Raji (cell line): ENCODE data around the gene CAMTA1.

ENCODE experiments used
- POLR2A ChIP-seq: IDR thresholded peaks from 2 replicates; pipeline ENCODE4 v1.6.1; 2011; ENCODE audit warnings: low read depth, low read length, control low read depth; ENCODE audit not compliant: insufficient read depth

The CAMTA1 gene

GRCh38 chr1:7265771-7266371, 480.6 kb downstream of the CAMTA1 start:
- no peak for TF ChIP-seq POLR2A

- TF ChIP-seq POLR2A: no peak
Observed at GRCh38 chr1:7266561-7266960, 481.3 kb downstream of the CAMTA1 start.

- no peak for TF ChIP-seq POLR2A
Observed at GRCh38 chr1:7267493-7267892, 482.2 kb downstream of the CAMTA1 start.

DNA sequence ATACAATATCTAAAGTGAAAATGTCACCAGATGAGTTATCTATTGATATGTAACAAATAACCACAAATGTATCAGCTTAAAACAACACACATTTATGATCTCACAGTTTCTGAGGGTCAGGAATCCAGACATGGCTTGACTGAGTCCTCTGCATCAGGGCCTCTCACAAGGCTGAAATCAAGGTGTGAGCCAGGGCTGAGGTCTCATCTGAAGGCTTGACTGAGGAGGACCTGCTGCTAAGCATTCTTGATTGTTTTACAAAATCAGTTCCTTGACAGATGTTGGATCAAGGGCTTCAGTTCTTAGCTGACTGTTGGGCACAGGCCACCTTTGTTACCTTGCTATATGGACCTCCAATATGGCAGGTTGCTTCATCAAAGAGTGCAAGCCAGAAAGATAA, 483.7 kb downstream of the CAMTA1 start:
- TF ChIP-seq POLR2A: no peak

- no peak for TF ChIP-seq POLR2A
Observed at GRCh38 chr1:7269525-7269924, 484.3 kb downstream of the CAMTA1 start.

GRCh38 chr1:7274256-7274655, 489.0 kb downstream of the CAMTA1 start:
- no peak for TF ChIP-seq POLR2A

- TF ChIP-seq POLR2A: no peak
Observed at GRCh38 chr1:7278045-7278444, 492.8 kb downstream of the CAMTA1 start.

DNA sequence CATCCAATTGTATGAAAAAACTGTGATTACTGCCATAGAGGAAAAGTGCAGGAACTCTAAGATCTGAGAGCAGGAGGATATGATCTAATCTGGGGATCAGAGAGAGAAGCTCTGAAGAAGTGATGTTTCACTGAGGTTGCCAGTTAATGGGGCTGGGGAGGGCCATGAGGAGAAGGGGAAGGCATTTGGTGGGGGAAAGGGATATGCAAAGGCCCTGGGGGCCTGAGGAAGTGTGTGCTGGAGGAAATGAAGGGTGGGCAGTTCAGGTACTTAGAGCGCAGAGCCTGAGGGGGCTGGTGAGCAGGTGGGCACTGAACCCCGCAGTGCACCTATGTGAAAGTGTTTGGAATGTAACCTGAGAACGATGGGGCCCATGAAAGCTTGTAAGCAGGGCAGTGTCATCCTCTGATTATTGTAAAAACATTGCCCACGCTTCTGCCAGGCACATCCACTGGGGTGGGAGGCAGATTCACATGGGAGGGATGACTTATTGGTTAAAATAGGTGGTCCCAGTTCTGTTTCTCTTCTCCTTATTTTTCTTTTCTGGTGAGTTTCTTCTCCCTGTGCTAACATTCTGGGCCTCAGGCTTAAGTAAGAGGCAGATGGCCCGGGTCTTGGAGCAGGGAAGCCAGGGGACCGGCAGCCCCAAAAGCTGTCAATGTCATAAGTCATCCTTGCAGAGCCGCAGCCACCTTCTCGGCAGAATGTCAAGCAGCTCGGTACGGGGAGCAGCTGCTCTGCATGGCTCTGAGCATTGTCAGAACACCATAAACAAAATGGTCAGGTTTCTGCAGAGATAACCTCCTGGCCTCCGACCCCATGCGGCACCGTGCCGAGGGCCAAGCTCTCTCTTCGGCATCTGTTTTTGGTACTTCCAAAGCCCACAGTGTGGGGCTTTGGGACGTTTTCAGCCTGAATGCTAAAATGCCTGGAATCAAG, 493.8 kb downstream of the CAMTA1 start:
- no peak for TF ChIP-seq POLR2A

GRCh38 chr1:7279769-7280168, 494.5 kb downstream of the CAMTA1 start:
- TF ChIP-seq POLR2A: no peak

GRCh38 chr1:7280347-7280960, 495.2 kb downstream of the CAMTA1 start:
- no peak for TF ChIP-seq POLR2A

GRCh38 chr1:7281821-7282220, 496.6 kb downstream of the CAMTA1 start:
- no peak for TF ChIP-seq POLR2A

DNA sequence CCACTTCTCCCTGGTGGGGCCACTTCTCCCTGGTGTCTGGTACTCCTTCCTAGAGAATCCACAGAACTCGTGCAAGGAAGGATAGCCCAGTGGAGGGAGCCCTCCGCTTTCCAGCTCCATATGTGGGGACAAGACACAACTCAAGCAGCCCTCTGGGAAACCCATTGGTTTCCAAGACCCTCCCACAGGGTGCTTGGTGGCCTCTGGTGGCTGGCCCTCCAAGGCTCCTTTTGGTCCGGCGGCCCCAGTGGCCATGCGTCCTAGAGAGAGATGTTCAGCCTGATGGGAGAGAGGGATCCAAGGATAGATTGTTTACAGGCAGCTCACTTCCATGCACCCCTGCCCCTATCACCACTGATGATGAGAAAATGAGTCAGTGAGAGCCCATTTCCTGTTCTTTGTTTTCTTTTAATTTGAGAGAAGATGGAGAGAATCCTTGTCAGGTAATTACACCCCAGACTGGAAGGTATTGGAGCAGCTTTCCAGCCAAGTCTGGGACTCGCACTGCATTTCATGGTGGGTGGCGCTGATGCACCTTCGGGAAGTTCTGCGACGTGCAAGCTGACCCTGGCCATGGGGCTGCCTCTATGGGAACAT, 499.7 kb downstream of the CAMTA1 start:
- TF ChIP-seq POLR2A: no peak

DNA sequence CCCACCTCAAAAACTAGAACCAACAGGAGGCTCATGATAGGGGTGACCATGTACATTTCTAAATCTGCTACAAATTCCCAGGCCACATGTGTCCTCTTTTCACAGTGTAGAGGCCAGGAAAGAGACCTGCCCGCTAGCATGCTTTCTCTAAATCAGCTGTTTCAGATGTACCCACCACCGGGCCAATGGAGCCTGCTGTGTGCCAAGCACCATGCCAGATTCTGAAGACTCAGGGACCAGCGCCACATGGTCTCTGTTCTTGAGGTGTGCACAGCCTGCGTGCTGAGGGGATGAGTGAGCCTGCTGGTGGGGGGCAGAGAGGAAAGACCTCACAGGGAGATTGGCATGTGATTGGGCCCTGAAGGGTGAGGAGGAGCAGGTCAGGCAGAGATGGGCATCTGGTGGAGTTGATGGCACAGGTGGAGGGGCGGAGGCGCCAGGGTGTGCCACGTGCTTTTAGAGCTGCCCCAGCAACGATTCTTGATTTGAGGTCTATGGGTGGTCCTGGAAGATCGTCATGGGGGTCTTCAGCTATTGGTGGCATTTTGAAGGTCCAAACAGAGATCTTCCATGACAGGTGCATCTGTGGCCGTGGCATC, 500.7 kb downstream of the CAMTA1 start:
- TF ChIP-seq POLR2A: no peak

- TF ChIP-seq POLR2A: no peak
Observed at GRCh38 chr1:7287013-7287412, 501.8 kb downstream of the CAMTA1 start.

DNA sequence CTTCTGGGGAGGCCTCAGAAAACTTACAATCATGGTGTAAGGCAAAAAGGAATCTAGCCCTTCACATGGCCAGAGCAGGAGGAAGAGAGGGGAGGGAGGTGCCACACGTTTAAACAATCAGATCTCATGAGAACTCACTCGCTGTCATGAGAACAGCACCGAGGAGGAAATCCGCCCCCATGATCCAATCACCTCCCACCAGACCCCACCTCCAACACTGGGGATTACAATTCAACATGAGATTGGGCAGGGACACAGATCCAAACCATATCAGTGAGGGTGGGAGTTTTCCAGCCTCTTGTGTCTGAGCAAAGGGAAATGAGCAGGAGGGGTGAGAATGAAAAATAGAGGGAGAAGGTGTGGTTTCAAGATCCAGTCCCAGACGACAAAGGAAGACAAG, 503.7 kb downstream of the CAMTA1 start:
- no peak for TF ChIP-seq POLR2A

- no peak for TF ChIP-seq POLR2A
Observed at GRCh38 chr1:7289694-7290093, 504.4 kb downstream of the CAMTA1 start.
